HG03354 (cell line): ENCODE data around the gene DLG5.
A peak's percentile ranks its signal among the peaks of the same experiment; 100 is the strongest.
"Not testable (repeated sequence)": the region's sequence is repeated elsewhere in the genome, so short reads cannot be mapped to it uniquely, and the experiment has no call there.

Experiments used
- ATAC-seq: cut with Tn5 transposase; IDR thresholded peaks from one replicate; pipeline ENCODE4 v1.9.1; 2021; ENCODE audit warnings: mild to moderate bottlenecking; ENCODE audit not compliant: unreplicated experiment, poor library complexity, severe bottlenecking

DLG5 gene

DNA sequence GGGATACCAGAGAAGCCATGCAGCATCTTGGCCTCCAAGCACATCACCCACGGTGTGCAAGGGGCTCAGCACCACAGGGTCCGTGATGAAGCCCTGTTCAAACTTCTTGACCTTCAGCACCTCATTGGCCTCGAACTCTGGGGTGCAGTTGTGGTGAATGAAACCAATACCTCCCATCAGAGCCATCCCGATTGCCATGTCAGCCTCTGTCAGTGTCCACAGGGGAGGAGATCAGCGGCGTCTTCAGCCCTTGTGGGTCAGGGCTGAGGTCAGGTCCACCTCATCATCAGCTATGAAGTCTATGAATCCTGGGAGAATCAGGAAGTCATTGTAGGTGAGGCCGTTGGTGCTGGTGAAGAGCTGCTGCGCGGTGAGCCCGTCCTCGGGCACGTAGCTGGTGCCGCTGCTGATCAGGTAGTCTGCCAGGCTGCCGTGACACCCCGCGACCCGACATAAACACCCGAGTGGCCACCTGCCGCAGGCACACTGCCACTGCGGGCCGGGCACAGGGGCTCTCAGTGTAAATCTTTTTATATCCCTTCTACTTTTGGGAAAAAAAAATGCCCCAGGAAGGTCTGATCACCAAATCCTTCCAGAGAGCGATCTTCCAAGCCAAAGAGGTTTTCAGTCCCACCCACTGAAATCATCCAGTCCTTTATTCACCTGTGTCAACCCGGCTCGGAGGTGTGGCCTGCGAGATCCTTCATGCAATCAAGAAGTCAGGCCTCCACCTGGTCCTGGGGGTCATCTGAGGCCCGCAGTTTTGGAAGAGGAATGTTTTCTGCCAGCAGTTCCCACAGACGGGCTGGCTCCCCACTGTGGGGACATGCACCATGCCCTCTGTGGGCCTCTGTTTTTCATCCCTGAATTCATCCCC lies 144.9 kb downstream of the DLG5 start:
- ATAC-seq: no peak

DNA sequence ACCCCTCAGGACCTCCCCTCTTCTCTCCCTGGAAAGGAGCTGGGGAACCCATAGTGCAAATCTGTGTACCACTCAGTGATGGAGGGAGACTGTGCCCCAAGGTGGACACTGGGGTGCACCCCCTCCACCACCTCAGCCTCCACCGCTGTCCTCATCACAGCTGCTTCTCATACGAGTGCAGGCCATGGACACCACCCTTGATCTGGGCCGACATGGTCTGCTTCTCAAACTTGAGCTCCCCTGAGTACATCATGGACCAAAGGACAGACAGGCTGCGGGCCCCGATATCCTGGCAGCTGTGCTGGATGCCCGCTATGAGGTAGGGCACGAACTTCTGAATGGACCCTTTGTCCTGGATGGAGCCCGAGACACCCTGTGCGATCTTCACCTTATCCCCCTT lies 146.4 kb downstream of the DLG5 start:
- no peak for ATAC-seq

DNA sequence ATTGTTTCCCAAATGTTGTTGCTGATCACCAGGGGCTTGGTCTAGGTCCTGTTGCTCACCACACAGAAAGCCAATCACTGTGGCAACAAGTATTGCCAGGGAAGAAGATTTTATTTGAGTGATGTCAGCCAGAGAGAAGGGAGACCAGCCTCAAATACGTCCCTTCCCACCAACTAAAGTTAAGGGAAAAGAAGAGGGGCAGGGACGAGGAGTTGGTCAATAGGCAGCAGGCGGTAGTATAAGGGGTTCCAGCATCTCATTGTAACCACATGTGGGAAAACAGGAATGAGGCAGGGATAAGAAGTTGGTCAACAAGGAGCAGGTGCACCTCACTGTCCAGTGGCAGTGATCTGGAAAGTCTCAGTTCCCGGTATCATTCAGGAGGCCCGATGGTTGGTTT lies 150.1 kb downstream of the DLG5 start:
- no peak for ATAC-seq

DNA sequence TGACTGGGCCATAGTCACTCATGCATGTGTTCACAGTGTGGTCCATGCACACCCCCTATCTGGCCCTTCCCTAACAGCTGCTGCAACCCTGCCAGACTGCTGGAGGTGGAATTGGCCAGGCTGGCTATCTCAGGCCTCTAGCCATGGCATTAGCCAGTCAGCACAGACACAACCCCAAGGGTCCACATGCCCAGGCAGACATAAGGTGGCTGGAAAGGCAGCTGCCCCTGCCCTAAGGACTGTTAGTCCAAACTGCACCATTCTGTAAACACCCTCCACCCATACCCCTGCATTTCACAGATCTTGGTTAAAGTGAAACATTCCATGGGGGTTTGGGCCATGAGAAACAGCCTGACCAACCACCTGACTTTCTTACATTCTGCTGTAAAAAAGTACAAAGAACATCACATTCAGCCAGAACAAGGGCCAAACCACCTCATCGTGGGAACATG lies 151.6 kb downstream of the DLG5 start:
- ATAC-seq: no peak

DNA sequence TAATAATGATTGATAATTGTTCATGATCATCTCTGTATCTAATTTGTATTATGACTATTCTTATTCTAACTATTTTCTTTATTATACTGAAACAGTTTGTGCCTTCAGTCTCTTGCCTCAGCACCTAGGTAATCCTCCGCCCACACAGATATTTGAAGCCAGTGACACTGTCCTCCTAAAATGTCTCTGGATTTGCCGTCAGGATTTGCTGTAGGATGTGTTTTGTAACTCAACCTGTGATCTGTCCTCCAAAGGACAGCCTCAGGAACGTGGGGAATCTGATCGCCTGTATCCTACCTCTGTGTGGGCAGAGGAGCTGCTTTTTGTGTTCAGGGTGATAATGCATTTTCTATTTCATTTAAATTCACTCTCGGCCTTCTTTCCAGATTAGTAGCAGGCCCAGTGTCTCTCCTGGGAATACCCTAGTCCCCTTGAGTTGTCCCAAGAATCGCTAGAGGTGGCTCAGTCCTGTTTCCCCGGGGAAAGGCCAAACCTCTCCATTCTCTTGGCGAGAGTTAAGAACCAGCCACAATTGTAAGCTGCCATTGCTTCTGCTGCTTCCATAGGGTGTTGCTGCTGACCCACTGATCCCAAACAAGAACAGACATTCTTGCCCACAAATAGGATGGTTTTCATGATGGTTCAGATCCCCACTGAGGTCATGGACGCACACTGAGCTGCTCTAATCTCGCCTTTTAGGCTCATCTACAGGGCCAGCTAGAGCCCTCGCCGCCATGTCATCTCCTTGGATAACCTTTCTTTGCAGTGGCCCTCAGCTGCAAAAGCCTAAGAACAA lies 152.7 kb downstream of the DLG5 start:
- ATAC-seq: no peak

DNA sequence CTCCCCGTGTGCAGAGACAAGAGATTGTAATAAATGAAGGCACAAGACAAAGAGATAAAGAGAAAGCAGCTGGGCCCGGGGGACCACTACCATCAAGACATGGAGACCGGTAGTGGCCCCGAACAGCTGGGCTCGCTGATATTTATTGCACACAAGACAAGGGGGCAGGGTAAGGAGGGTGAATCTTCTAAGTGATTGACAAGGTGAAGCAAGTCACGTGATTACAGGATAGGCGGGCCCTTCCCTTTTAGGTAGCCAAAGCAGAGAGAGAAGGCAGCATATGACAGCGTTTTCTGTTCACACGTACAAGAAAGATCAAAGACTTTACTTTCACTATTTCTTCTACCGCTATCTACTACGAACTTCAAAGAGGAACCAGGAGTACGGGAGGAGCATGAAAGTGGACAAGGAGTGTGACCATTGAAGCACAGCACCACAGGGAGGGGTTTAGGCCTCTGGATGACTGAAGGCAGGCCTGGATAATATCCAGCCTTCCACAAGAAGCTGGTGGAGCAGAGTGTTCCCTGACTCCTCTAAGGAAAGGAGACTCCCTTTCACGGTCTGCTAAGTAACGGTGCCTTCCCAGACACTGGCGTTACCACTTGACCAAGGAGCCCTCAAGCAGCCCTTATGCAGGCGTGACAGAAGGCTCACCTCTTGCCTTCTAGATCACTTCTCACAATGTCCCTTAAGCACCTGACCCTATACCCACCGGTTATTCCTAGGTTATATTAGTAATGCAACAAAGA lies 153.5 kb downstream of the DLG5 start:
- ATAC-seq: not testable (repeated sequence)

DNA sequence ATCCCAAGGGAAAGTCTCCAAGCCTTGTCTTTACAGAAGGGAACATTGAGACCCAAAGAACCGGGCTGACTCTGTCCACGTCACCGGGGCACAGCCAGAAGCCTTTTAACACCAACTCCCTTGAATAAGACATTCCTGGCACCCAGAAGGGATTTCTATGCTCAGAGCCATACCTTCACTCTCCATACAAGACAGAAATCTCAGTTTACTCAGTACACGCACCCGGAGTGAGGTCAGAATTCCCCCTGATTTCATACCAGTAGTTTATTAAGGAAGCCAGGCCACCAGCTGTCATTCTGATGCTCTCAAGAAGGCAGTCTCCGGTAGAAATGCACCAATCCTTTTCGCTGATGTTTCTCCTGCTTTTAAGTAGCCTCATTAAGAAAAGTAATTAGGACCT lies 154.7 kb downstream of the DLG5 start:
- no peak for ATAC-seq

DNA sequence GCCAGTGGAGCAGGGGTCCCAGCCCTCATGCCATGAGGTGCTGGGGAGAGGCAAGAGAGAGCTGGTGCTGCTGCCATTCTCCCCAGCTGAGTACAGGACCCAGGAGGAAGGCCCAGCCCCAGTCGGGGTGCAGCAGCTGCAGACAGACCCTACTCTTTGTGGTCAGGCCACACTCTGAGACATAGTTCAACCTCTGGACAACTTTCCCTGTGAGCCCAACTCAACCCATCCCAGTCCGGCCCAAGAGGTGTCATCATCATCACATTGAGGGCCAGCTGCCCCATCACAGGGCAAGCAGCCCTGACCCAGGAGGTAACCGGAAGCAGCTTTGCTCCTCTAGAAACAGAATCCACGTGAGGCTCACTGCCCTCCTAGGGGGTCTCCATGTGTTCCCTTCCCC lies 155.1 kb downstream of the DLG5 start:
- ATAC-seq: no peak

DNA sequence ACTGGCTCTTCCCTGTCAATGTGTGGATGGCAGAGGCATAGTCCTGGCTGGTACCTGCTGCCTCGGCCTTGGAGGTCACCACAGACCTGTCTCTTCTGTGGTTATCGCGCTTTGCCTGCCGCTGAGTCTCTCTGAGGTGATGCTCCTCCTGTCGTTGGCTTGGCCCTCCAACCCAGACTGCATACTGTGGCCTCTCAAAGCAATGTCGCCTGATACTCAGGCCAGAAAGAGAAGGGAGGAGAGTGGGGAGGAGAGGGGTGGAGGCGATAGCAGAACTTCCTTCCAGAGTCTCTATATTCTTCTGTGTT lies 155.7 kb downstream of the DLG5 start:
- ATAC-seq: no peak

DNA sequence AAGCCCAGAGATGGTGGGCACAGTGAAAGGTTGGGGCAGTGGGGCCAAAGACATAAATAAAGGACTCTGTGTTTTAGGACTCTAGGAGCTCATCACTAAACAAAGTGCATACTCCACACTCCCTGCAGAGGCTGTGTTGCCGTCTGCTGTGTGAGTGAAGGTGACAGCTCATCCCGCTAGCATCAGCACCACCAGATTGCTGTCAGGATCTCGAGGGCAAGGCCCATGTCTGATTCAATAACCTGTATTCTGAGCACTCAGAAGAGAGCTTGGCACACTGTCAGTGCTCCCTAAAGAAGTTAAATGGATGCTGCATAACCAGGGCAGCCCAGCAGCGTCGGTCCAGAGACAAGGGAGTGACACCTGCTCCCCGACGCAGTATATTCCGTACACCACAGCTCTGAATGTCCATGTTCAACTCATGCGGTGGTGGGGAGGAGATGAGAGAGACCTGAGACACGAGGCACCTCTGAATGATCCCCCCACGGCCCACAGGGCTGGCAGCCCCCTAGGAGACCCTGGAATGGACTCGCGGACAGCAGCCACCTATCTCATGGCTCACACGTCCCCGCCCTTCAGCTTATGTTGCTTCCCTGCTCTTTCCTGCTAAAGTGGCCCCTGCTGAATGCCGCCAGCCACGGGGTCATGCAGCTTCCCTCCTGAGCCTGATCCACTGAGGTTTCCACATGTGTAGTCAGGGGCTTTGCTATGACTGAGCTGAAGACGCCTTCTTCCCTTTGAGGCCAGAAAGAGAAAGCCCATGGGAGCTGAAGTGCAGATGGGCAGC lies 156.3 kb downstream of the DLG5 start:
- no peak for ATAC-seq

DNA sequence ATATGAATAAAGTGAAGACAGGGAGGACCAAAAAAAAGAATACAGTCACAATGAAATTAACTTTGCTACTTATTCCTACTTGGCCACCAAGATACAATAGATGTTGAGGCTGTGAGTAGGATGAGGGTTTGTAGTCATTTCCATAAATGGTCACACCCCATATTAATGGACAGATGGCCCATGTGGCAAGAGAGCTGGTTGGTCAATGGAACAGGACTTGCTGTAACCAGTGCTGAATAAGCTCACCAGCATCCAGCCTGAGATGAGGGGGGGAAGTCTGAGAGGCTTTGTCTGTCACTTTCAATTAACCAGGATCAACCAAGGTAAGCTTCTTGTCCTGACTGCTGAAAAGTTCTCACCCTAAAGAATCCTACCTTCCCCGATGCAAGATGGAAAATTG lies 158.5 kb downstream of the DLG5 start:
- no peak for ATAC-seq

DNA sequence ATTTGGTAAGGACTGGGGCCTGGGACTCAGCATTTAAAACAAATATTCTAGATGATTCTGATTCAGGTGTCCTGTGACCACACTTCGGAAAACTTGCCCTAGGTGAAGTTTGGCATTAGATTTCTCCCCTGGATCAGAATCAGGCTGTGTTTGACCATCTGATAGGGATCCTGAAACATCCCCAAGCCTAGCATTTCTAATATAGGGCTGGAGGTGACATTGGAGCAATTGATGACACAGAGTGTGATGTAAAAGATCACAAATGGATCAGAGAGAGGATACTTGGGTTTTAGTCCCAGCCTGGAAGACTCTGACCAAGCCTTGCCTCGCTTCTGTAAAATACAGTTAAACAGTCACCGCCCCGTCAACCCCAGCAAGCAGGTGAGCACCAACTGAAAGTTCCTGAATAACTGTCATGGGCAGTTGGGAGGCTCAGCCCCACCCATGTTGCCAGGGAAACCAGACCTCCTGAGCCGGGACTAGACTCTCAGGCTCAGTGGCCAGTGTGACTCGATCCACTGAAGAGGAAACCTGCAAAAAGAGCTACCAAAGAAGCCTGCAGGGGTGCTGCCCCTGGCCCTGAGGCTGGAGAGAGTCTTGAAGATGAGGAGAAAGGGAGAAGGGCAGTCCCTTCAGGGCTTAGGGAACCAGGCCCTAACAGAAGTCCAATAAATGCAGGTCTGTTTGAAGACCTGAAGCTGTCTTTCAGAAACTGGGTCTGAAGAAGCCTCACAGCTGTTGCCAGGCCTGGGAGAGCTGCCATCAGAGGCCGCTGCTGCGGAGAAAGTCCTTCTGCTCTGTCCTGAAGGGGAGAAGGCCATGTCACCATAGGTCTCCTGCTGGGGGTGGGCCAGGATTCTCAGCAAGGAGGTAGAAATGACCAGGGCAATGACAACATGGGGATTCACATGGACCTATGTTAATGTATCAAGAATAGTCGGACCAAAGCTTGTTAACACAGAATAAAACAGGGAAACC lies 162.8 kb downstream of the DLG5 start:
- ATAC-seq: no peak

DNA sequence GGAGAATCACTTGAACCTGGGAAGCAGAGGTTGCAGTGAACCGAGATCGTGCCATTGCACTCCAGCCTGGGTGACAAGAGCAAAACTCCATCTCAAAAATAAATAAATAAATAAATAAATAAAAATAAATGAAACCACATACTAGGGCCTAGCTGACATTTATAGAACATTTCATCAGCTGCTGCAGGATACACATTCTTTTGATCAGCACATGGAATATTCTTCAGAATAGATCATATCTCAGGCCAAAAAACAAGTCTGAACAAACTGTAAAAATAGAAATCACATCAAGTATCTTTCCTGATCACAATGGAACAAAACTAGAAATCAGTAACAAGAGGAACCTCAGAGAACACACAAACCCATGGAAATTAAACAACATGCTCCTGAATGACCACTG lies 168.1 kb downstream of the DLG5 start:
- not testable (repeated sequence) for ATAC-seq

DNA sequence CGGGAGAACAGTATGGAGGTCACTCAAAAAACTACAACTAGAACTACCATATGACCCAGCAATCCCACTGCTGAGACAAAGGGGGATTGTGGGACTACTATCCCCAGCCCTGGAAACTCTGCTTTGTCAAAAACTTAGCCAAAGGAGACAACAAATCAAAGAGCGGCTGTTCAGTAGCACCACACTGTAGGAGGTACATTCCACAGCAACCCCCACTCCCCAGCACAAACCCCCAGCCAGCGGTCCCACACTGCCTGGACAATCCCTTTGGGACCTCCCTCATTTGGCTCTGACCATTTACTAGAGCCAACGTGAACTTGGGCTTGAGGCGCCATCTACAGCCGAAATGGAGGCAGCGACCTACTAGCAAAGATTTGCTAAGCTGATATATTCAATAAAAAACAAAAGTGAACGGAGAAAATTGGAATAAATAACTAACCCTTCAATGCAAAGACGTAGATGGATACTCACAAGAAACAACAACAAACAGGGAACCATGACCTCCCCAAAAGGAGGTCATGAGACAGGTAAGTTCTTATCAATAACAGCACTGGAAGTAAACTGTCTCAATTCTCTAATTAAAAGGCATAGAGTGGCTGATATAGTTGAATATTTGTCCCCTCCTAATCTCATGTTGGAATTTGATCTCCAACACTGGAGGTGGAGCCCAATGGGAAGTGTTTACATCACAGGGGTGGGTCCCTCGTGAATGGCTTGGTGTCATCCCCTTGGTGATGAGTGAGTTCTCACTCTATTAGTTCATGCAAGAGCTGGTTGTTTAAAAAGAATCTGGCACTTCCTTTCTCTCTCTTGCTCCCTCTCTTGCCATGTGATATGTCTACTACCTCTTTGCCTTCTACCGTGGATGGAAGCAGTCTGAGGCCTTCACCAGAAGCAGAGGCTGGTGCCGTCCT lies 170.0 kb downstream of the DLG5 start:
- ATAC-seq: peak; percentile 64

DNA sequence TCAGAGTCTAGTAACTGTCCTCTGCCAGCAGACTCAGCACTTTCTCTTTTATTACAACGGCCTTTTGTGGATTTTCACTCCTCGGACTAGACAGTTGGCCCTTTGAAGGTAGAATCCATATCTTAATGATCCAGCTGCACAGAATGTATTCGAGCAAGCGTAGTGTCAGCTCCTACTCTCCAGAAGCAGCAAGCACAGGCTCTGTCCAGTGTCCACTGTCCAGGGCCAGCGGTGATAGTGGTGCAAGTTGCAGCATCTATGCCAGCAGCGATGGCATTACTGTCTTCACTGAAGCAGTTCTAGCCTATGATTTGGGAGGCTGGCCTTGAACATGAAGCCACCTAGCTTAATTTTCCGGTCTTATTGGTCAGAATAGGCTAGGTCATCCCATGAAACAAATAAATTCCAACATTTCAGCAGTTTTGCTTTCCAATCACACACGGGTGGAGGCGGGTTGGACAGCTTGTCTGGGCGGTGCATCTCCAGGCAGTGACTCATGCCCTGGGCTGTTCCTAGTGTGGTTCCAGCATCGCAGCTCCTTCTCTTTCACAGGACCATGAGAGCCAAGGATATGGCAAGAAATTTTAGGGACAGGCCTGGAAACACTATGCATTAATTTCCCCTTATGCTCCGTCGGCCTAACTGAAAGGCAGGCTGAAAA lies 180.4 kb downstream of the DLG5 start:
- no peak for ATAC-seq

DNA sequence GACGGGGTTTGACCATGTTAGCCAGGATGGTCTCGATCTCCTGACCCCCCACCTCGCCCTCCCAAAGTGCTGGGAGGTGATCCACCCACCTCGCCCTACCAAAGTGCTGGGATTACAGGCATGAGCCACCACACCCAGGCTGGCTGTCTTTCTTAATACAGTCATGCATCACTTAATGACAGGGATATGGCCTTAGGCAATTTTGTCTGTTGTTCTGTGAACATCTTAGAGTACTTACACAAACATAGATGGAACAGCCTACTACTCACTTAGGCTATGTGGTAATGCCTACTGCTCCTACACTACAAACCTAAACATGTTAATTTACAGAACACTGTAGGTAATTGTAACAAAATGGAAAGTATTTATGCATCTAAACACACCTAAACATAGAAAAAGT lies 182.3 kb downstream of the DLG5 start:
- no peak for ATAC-seq

DNA sequence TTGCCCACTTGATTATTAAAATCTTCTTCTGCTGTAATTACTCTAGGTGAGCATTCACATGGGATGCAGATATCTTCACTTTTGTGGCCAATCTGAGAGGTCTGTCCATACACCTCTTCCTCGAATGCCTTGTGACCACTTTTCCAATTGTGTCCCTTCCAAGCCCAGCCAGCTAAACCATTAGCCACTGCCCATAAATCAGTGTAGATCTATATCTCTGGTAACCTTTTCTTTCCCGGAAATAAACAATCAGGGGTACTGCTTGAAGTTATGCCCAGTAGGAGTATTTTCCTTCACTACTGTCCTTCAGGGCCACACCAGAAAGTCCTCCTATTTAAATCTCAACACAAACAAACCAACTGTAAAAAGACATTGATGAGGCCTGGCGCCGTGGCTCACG lies 184.4 kb downstream of the DLG5 start:
- no peak for ATAC-seq
